Urinary bladder (tissue), 4 donors: ENCODE measurements around the gene VPS41. TPM values are rescaled to one million over a fixed set of nuclear protein-coding genes. Genes with fewer than 3 reads are reported as not detected.
A peak's percentile ranks its signal among the peaks of the same experiment; 100 is the strongest.

Experiments
- DNase-seq: peaks from one replicate; pipeline ENCODE4 v3.0.0-alpha.2; 2015; ENCODE audit errors: extremely low spot score
- H3K27ac ChIP-seq: one replicate; pipeline ENCODE4 v1.5.1; 2013; ENCODE audit warnings: low read depth, mild to moderate bottlenecking, moderate library complexity
- H3K36me3 ChIP-seq: one replicate; pipeline ENCODE4 v1.6.1; 2013; ENCODE audit warnings: mild to moderate bottlenecking, moderate library complexity; ENCODE audit not compliant: insufficient read depth
- H3K4me1 ChIP-seq: one replicate; pipeline ENCODE4 v1.6.1; 2013; ENCODE audit warnings: mild to moderate bottlenecking, moderate library complexity; ENCODE audit not compliant: insufficient read depth
- H3K4me3 ChIP-seq: one replicate; pipeline ENCODE4 v1.5.1; 2013; ENCODE audit warnings: low read depth, low read length
- WGBS: extraction: QIAGEN DNeasy Blood & Tissue Kit; methylation state at CpG from one replicate; pipeline ENCODE4 v1.1.7; 2013; 5-methylcytosine and 5-hydroxymethylcytosine counted together
- polyA plus RNA-seq: library from polyadenylated mRNA; stranded (reverse); fragments of 200-250 nt; gene quantifications from one replicate; pipeline ENCODE4 v1.2.3, GENCODE V29; 2013
- total RNA-seq: library from RNA; depleted of rRNA; stranded (reverse); fragments of >200 nt; gene quantifications from one replicate; pipeline ENCODE4 v1.2.3, GENCODE V29; 2014
- donor health status: healthy with polysubstance abuse.
- donor health status: healthy.

Gene VPS41
- total and polyA plus RNA-seq, 2 donors, result 20.3 to 74.2 TPM

- DNase-seq, result no peak
- Histone ChIP-seq H3K4me1 (no peaks in the 10 kb centered on the region), H3K4me3 (no peak overlapping the region), H3K27ac (no peak overlapping the region), H3K36me3 (no peaks in the 10 kb centered on the region)
- 92% methylated on average over 7 of the region's 7 CpGs for WGBS
Measured at GRCh38 chr7:38798552-38799267, 110.3 kb downstream of the VPS41 start.

DNA sequence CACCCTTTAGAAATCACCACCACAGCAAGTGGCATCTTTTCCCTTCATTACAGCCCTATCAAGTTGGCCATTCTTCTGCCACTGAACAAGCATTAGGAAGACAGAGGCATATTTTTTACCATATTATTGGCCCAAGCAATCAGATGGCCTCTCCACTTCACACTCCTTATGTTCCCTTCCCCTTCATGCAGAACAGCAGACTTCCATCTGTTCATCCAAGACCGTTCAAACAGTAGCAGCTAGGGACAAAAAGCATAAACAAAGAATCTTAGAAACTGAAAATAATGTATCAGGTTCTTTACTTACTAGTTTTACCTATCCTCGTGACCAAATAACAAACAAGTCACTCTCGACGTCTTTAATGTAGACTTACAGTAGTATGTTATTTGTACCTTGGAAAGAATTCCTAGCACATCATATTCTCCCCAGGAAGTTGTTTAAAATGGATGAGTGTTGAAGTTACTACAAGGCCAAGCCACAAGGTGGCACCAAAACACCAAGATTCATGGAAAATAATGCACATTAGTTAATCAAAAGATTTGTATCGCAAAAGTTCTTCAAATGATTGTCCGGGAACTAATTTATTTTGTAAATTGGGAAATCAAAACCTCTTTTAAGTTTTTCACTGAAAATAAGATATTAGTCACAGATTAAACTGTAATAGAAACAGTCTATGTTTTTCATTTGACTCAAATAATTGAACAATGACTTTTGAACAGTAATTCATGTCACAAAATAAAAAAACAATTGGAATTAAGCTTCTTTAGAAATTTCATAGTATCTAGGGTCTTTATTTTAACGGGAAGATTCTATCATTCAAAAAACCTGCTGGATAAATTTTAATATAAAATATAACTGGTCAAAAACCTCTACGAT lies 112.1 kb downstream of the VPS41 start:
- Histone ChIP-seq H3K27ac (no peak overlapping the region), H3K36me3 (no peaks in the 10 kb centered on the region), H3K4me1 (no peaks in the 10 kb centered on the region), H3K4me3 (no peak overlapping the region)
- peak; percentile 33 for DNase-seq
- WGBS, result 31% methylated on average over 8 of the region's 8 CpGs

DNA sequence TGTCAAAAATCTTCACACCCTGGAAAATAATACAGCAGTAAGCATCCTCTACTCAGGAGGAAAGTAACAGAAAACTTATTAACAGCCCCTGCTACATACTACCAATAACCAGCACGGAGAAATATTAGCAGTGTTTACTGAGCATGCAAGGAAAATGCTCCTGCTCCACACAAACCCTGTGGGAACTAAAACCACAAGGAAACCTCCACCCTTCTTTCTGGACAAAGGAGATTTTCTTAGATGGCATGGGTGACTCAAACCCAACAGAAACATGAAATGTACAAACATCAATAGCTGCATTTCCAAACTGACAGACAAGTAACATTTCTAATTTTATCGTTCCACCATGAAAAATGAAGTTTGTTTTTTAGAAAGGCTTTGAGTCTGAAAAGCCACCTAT lies 113.4 kb downstream of the VPS41 start:
- WGBS, result 96% methylated on average over 2 of the region's 2 CpGs
- DNase-seq, result no peak

GRCh38 chr7:38781991-38782390 lies 127.0 kb downstream of the VPS41 start:
- no peak for DNase-seq
- Histone ChIP-seq H3K27ac (no peak overlapping the region), H3K4me1 (no peaks in the 10 kb centered on the region), H3K4me3 (no peak overlapping the region), H3K36me3 (no peaks in the 10 kb centered on the region)

More for the DNA sequence above, 113.4 kb downstream of the VPS41 start:
- Histone ChIP-seq H3K27ac (no peak overlapping the region), H3K36me3 (no peaks in the 10 kb centered on the region), H3K4me3 (no peak overlapping the region), H3K4me1 (no peaks in the 10 kb centered on the region)

DNA sequence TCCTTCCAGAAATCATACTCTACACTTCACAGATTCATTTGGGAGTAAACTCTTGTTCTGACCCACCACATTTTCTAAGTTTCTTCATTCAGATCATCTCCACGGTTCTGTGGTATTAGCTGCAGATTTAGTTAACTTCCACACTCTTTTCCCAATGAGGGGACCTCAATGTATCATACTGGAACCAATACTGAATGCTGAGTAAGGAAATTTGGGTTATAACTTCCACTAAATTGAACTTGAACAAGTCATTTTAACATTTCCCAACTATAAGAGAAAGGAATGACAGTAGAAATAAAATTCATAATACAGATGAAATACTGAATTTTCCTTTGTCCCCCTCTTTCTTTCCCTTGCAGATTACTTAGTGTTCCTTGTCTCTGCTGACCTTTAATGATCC lies 131.4 kb downstream of the VPS41 start:
- H3K4me1 ChIP-seq, result no peaks in the 10 kb centered on the region
- no peak overlapping the region for H3K4me3 ChIP-seq
- H3K27ac ChIP-seq, result no peak overlapping the region
- WGBS, result 28% methylated on average over 1 of the region's 1 CpG
- DNase-seq, result no peak
- H3K36me3 ChIP-seq, result no peaks in the 10 kb centered on the region

DNA sequence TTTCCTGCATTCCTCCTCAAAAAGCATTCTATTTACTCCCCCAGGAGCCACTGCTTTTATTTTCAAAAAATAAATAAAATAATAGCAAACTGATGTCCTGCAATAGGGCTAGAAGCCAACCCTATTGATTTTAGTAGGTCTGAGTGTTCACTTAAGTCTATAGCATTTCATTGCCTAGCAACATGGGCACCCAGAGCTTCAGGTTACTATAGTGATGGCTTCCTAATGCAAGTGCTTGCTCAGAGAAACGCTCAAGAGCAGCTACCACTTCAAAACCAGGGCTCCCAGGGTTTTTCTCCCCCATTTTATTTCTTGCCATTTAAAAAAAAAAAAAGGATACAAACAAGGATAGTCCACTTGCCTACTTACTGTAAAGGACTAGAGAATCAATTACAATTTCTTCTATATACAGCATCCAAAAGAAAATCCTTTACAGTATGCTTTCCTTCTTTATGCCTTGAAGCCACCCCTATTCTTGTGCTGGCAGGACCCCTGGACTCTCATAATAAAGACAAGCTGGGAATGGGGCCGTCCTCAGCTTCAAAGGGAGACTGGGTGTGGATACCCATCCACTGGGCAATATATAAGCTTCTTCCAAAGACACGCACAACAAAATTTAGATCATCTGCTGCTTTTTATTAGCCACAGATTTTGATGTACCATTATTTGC lies 133.3 kb downstream of the VPS41 start:
- Histone ChIP-seq H3K4me3 (no peak overlapping the region), H3K27ac (no peak overlapping the region), H3K36me3 (no peaks in the 10 kb centered on the region), H3K4me1 (no peaks in the 10 kb centered on the region)
- no peak for DNase-seq
- WGBS, result 76% methylated on average over 3 of the region's 3 CpGs

- WGBS, result 35% methylated on average over 2 of the region's 2 CpGs
- H3K27ac ChIP-seq, result no peak overlapping the region
- no peak for DNase-seq
- H3K4me3 ChIP-seq, result no peak overlapping the region
- H3K4me1 ChIP-seq, result no peaks in the 10 kb centered on the region
- H3K36me3 ChIP-seq, result no peaks in the 10 kb centered on the region
Measured at GRCh38 chr7:38773430-38773829, 135.6 kb downstream of the VPS41 start.

GRCh38 chr7:38760226-38760625 lies 148.8 kb downstream of the VPS41 start:
- Histone ChIP-seq H3K36me3 (peaks cover 2% of the 10 kb centered on the region), H3K27ac (no peak overlapping the region), H3K4me3 (no peak overlapping the region), H3K4me1 (peaks cover 2% of the 10 kb centered on the region)
- whole genome bisulfite sequencing, result 77% methylated on average over 2 of the region's 2 CpGs
- no peak for DNase-seq

DNA sequence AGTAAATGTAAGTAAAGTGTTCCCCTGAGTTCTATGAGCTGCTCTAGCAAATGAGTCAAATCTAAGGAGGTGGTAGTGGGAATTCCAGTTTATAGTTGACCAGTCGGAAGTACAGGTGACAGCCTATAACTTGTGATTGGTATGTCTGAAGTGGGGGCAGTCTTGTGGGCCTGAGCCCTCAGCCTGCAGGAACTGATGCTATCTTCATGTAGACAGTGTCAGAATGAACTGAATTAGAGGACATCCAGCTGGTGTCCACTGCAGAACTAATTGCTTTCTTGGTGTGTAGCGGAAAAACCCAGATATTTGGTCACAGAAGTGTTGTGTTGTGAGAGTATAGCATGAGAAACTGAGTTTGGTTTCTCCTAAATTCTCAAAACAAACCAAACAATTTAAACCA lies 150.0 kb downstream of the VPS41 start:
- WGBS, result 96% methylated on average over 2 of the region's 2 CpGs
- Histone ChIP-seq H3K36me3 (peaks cover 2% of the 10 kb centered on the region), H3K27ac (no peak overlapping the region), H3K4me3 (no peak overlapping the region), H3K4me1 (peaks cover 2% of the 10 kb centered on the region)
- no peak for DNase-seq

DNA sequence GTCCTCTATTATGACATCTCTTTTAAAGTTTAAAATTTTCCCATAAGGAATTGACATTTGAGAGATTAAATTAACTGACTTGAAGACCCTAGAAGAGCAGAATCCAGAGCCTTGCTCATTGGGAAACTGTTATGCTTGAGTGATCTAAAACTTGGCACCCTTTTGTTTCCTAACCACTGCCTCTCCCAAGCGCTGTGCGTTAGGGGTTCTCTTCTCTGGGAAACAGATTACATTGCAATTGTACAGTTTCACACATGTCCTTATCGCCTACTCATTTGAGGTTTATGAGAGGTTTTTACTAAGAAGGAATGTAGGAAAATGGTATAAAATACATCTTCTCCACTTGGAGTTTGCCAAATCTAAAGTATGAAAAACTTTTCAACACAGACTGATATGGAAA lies 151.1 kb downstream of the VPS41 start:
- 75% methylated on average over 3 of the region's 3 CpGs for WGBS
- DNase-seq, result no peak
- no peak overlapping the region for H3K27ac ChIP-seq
- H3K4me1 ChIP-seq, result peaks cover 2% of the 10 kb centered on the region
- H3K36me3 ChIP-seq, result peaks cover 2% of the 10 kb centered on the region
- no peak overlapping the region for H3K4me3 ChIP-seq

- no peak overlapping the region for H3K27ac ChIP-seq
- 79% methylated on average over 5 of the region's 5 CpGs for WGBS
- DNase-seq, result no peak
- H3K36me3 ChIP-seq, result peaks cover 2% of the 10 kb centered on the region
- peaks cover 2% of the 10 kb centered on the region for H3K4me1 ChIP-seq
- H3K4me3 ChIP-seq, result no peak overlapping the region
Measured at GRCh38 chr7:38756521-38756920, 152.5 kb downstream of the VPS41 start.

GRCh38 chr7:38753347-38753746 lies 155.6 kb downstream of the VPS41 start:
- WGBS, result 93% methylated on average over 4 of the region's 4 CpGs
- H3K4me1 ChIP-seq, result no peaks in the 10 kb centered on the region

GRCh38 chr7:38751416-38751815 lies 157.6 kb downstream of the VPS41 start:
- no peak overlapping the region for H3K4me3 ChIP-seq
- no peaks in the 10 kb centered on the region for H3K4me1 ChIP-seq
- no peaks in the 10 kb centered on the region for H3K36me3 ChIP-seq
- no peak overlapping the region for H3K27ac ChIP-seq
- no peak for DNase-seq
- 63% methylated on average over 1 of the region's 1 CpG for WGBS

More at GRCh38 chr7:38753347-38753746, 155.6 kb downstream of the VPS41 start:
- DNase-seq, result no peak
- no peak overlapping the region for H3K27ac ChIP-seq
- H3K4me3 ChIP-seq, result no peak overlapping the region
- no peaks in the 10 kb centered on the region for H3K36me3 ChIP-seq
